ENCODE measurements around the gene KCNG2.

DNA sequence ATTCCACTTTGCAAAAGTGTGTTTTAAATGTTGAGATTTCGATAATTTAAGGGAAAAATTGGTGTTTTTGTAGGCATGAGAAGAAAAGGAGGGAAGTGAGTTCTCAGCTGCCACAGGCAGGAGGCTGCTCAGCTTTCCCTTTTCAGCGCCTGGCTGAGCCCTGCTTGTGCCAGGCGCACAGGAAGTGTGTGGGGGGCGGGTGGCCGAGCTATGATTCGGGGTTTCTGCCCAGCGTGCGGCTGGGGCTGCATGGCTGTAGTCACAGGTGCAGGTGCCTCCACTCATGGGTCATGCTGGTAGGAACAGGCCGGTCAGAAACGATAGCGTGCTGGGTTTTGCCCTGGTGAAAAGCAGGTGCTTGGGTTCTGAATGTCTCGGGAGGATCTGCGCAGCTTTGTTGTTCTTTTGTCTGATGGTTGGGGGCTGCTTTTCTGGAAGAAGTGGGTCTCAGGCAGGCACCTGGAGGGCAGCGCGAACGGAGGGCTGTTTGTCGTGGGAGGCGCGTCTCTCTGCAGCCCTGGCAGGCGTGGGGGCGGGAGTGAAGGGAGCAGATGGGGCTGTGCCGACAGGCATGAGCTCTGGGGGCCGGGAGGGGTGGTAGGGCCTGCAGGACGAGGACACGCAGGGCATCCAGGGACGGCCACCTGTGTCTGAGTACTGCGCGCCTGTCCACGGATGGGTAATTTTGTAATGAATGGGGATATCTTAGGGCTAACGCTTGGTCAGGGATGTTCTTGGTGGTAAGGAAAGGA, 2.1 kb downstream of the KCNG2 start:
- TF ChIP-seq, protein P1, sequence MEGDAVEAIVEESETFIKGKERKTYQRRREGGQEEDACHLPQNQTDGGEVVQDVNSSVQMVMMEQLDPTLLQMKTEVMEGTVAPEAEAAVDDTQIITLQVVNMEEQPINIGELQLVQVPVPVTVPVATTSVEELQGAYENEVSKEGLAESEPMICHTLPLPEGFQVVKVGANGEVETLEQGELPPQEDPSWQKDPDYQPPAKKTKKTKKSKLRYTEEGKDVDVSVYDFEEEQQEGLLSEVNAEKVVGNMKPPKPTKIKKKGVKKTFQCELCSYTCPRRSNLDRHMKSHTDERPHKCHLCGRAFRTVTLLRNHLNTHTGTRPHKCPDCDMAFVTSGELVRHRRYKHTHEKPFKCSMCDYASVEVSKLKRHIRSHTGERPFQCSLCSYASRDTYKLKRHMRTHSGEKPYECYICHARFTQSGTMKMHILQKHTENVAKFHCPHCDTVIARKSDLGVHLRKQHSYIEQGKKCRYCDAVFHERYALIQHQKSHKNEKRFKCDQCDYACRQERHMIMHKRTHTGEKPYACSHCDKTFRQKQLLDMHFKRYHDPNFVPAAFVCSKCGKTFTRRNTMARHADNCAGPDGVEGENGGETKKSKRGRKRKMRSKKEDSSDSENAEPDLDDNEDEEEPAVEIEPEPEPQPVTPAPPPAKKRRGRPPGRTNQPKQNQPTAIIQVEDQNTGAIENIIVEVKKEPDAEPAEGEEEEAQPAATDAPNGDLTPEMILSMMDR (IDR thresholded peaks at IDR 0.05) = no peak
- no peak for TF ChIP-seq POLR2A (IDR thresholded peaks at IDR 0.05)

Data from transverse colon (tissue), 3 donors.